ENCODE measurements around the gene ZNF519.
"Not testable (repeated sequence)": the region's sequence is repeated elsewhere in the genome, so short reads cannot be mapped to it uniquely, and the experiment has no call there.

- TF ChIP-seq CTCF (conservative IDR thresholded peaks at IDR 0.05 in 1 of 2, IDR thresholded peaks at IDR 0.05 in 1 of 2; ENCODE audit: extremely low read depth in 1 of 2, insufficient read depth in 1 of 2, low read depth in 1 of 2, low read length in 2 of 2); EZH2 (IDR thresholded peaks at IDR 0.05; ENCODE audit: borderline replicate concordance, low read length): not testable (repeated sequence)
These were observed 7.3 kb upstream of the ZNF519 start for GRCh38 chr18:14139583-14139982.

Data from mammary epithelial cell (primary cell).